Gastrocnemius medialis (tissue), 4 donors: Measurements from ENCODE around the gene IDH3A.

Source experiments
- POLR2A ChIP-seq, 2 donors: fragments of 450-650 bp; IDR thresholded peaks; one replicate each; pipeline ENCODE4 v1.6.1; 2017; ENCODE audit warnings: antibody characterized with exemption in 2 of 2, mild to moderate bottlenecking in 2 of 2, moderate library complexity in 2 of 2
- TF ChIP-seq, protein P1 (sequence below), 5 experiments: fragments of 450-650 bp in 3 of 5; fragments of 200-600 bp in 2 of 5; sonication (generic) in 2 of 5; IDR thresholded peaks in 4 of 5; conservative IDR thresholded peaks in 1 of 5; 1 replicate in 4 of 5; 2 replicates in 1 of 5; pipeline ENCODE4 v1.5.1; 2016 to 2019; ENCODE audit warnings: antibody characterized with exemption in 5 of 5, mild to moderate bottlenecking in 3 of 5, moderate library complexity in 3 of 5

DNA sequence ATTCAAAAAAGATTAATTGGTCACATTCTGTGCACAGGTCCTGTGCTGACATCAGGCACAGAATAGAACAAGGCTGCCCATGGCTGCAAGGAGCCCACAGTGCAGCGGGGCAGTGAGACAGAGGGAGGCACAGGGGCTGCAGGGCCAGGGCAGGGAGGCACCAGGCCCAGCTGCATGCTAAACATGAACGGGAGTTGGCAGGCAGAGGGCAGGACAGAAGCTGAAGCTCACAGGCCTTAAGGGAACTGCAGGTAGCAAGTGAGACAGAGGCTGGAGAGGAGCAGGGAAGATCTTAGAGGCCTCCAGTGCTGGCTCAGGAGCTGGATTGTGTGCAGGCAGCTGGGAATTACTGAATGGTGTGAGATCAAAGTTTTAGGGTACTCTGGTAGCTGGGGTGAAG is 26.2 kb downstream of the IDH3A start:
- TF ChIP-seq, protein P1, sequence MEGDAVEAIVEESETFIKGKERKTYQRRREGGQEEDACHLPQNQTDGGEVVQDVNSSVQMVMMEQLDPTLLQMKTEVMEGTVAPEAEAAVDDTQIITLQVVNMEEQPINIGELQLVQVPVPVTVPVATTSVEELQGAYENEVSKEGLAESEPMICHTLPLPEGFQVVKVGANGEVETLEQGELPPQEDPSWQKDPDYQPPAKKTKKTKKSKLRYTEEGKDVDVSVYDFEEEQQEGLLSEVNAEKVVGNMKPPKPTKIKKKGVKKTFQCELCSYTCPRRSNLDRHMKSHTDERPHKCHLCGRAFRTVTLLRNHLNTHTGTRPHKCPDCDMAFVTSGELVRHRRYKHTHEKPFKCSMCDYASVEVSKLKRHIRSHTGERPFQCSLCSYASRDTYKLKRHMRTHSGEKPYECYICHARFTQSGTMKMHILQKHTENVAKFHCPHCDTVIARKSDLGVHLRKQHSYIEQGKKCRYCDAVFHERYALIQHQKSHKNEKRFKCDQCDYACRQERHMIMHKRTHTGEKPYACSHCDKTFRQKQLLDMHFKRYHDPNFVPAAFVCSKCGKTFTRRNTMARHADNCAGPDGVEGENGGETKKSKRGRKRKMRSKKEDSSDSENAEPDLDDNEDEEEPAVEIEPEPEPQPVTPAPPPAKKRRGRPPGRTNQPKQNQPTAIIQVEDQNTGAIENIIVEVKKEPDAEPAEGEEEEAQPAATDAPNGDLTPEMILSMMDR (IDR thresholded peaks at IDR 0.05 in 4 of 5, conservative IDR thresholded peaks at IDR 0.05 in 1 of 5): no peak
- TF ChIP-seq POLR2A (IDR thresholded peaks at IDR 0.05): no peak
